GM18951 (cell line): ENCODE data around the gene GALR3.

Source experiments
- POLR2A ChIP-seq: IDR thresholded peaks from 4 replicates; pipeline ENCODE4 v1.6.1; 2011; ENCODE audit warnings: mild to moderate bottlenecking; ENCODE audit not compliant: insufficient read length, insufficient read depth; ENCODE audit errors: extremely low read depth
- in situ Hi-C: fragments of 300-500 bp; cut with MboI; formaldehyde crosslinking; loops from one replicate; pipeline ENCODE4 v1.12.0; 2022; ENCODE audit warnings: low sequenced_read_pairs, mixed read lengths, inconsistent platforms; ENCODE audit not compliant: unreplicated experiment

Gene GALR3, protein sequence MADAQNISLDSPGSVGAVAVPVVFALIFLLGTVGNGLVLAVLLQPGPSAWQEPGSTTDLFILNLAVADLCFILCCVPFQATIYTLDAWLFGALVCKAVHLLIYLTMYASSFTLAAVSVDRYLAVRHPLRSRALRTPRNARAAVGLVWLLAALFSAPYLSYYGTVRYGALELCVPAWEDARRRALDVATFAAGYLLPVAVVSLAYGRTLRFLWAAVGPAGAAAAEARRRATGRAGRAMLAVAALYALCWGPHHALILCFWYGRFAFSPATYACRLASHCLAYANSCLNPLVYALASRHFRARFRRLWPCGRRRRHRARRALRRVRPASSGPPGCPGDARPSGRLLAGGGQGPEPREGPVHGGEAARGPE

DNA sequence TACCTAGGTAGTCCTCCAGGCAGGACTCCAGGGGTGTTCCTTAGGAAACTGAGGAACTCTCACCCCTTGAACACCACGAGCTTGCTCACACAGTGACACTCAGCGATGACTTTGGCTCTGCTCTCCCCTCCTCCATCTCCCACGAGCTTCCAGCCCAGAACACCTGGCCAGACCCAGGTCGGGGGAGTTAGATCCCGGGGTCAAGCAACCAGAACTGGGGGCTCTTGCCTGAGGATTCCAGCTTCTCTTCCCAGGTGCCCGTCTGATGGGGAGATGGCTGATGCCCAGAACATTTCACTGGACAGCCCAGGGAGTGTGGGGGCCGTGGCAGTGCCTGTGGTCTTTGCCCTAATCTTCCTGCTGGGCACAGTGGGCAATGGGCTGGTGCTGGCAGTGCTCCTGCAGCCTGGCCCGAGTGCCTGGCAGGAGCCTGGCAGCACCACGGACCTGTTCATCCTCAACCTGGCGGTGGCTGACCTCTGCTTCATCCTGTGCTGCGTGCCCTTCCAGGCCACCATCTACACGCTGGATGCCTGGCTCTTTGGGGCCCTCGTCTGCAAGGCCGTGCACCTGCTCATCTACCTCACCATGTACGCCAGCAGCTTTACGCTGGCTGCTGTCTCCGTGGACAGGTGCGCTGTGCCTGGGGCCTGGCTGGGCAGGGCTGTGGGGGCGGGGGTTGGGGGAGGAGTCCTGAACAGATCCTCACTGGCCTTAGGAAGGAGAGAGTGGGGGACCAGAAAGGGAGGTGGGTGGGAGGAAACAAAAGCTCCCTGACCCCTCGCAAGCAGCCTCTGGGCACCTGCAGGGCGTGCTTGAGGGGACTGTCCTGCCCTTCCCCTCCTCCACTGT is at the start of gene GALR3:
GALR3 (plus strand) TSS at position 249 of the 852 bp plus-strand sequence; CDS start at position 274, 25 bp downstream.
- in situ Hi-C loops: no loop called here
- TF ChIP-seq POLR2A: no peak

DNA sequence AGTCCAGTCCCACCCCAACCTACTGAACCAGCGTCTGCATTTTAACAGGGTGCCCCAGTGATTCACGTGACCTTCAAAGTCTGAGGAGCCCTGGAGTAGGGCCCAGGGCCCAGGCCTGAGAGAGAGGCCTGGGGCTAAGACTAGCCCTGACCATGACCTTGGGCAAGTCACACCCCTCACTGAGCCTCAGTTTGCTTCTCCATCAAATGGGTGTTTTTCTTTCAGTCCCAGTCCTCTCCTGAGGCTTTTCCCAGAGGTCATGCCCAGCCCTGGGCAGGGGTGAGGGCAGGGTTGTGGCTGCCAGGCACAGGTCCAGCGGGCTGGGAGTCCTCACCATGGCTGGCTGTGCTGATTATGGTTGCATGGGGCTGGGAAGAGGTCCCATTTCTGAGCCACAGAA is 48.5 kb upstream of the GALR3 start:
- in situ Hi-C loops: no loop called here

GRCh38 chr22:37775785-37776638 is 47.2 kb upstream of the GALR3 start:
- in situ Hi-C loops: no loop called here
- no peak for TF ChIP-seq POLR2A

More for the DNA sequence above, 48.5 kb upstream of the GALR3 start:
- TF ChIP-seq POLR2A: no peak

DNA sequence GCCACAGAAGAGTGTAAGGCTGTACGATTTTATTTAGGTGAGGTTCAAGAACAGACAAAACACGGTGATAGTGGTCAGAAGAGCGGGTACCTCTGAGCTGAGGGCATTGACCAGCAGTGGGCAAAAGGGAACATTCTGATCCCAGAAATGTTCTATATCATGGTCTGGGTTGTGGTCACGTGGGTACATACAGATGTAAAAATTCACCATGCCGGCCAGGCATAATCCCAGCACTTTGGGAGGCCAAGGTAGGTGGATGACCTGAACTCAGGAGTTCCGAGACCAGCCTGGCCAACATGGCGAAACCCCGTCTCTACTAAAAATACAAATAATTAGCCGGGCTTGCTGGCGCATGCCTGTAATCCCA is 46.6 kb upstream of the GALR3 start:
- in situ Hi-C loops: no loop called here
- no peak for TF ChIP-seq POLR2A

- in situ Hi-C loops: no loop called here
- TF ChIP-seq POLR2A: no peak
Measured at GRCh38 chr22:37777122-37777687, 46.0 kb upstream of the GALR3 start.

DNA sequence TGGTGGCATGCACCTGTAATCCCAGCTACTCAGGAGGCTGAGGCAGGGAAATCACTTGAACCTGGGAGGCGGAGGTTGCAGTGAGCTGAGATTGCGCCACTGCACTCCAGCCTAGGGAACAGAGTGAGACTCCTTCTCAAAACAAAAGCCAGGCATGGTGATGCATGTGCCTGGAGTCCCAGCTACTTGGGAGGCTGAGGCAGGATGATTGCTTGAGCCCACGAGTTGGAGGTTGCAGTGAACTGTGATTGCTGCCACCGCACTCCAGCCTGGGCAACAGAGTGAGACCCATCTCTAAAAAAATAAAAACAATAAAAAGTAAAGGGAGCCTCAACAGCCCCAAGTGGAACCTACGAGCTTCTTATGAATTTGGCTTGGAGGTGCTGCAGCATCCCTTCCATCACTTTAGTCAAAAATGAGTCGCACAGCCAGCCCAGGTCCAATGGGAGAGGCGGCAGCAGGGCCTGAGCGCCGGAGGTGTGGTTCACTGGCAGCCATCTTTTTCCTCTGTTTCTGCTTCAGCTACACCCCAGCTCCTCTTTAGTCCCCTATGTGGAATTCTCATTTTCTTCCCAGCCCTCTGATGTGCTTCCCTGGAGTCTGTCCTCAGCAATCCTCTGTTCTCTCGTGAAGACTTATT is 44.7 kb upstream of the GALR3 start:
- in situ Hi-C loops: no loop called here
- no peak for TF ChIP-seq POLR2A

- no peak for TF ChIP-seq POLR2A
- in situ Hi-C loops: no loop called here
Measured at GRCh38 chr22:37781434-37782059, 41.6 kb upstream of the GALR3 start.

GRCh38 chr22:37782340-37783168 is 40.6 kb upstream of the GALR3 start:
- TF ChIP-seq POLR2A: no peak
- in situ Hi-C loops: no loop called here

DNA sequence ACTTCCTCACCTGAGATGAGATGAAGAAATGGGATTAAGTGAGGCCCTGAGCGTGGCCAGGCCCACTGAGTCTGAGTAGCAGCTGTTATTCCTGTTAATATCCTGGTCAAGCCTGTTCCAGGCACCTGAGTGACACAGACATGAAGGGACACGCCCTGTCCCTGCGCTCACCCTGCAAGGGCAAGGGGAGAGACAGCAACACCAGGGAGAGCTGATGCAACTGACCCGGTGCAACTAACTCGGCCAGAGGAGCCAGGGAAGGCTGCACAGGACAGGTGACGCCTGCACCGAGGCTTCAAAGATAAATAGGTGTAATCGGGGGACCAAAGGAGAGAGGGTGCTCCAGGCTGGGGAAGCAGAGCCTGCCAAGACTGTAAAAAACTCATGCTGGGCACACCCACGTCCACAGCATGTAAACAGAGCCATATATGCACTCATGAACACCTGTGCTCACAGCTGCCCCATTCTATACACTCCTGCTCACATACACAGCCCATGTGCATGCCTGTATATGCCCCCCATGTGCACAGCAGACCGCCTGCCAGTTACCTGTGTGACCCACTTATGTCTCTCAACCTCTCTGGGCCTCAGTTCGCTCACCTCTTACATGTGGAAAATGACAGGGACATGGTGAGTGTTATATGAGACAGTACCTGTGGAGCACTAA is 38.2 kb upstream of the GALR3 start:
- no peak for TF ChIP-seq POLR2A
- in situ Hi-C loops: no loop called here

GRCh38 chr22:37790234-37790633 is 32.9 kb upstream of the GALR3 start:
- in situ Hi-C loops: no loop called here
- no peak for TF ChIP-seq POLR2A

GRCh38 chr22:37792494-37792893 is 30.7 kb upstream of the GALR3 start:
- in situ Hi-C loops: no loop called here

More at GRCh38 chr22:37792494-37792893, 30.7 kb upstream of the GALR3 start:
- no peak for TF ChIP-seq POLR2A
